Ascending aorta (tissue), 2 donors: ENCODE results near the gene FALEC. TPM values are rescaled to one million over a fixed set of nuclear protein-coding genes. Genes with fewer than 3 reads are reported as not detected.

Experiments
- DNase-seq, 2 donors: peaks; one replicate each; pipeline ENCODE4 v3.0.0-alpha.2; 2019; ENCODE audit warnings: low spot score in 2 of 2
- H3K27ac ChIP-seq, 2 donors: fragments of 200-600 bp; sonication (generic); one replicate each; pipeline ENCODE4 v1.5.1; 2016 to 2017; ENCODE audit warnings: mild to moderate bottlenecking in 1 of 2
- H3K27me3 ChIP-seq: fragments of 200-600 bp; sonication (generic); one replicate; pipeline ENCODE4 v1.5.1; 2017
- H3K36me3 ChIP-seq, 2 donors: fragments of 200-600 bp; sonication (generic); one replicate each; pipeline ENCODE4 v1.5.1; 2016
- H3K4me1 ChIP-seq, 2 donors: fragments of 200-600 bp; sonication (generic); one replicate each; pipeline ENCODE4 v1.5.1; 2016 to 2017; ENCODE audit warnings: mild to moderate bottlenecking in 1 of 2
- H3K4me3 ChIP-seq, 2 donors: fragments of 200-600 bp; sonication (generic); one replicate each; pipeline ENCODE4 v1.5.1; 2016 to 2017; ENCODE audit warnings: mild to moderate bottlenecking in 1 of 2
- H3K9me3 ChIP-seq, 2 donors: fragments of 200-600 bp; sonication (generic); one replicate each; pipeline ENCODE4 v1.5.1; 2016
- intact Hi-C: fragments of 100-400 bp; cut with DNase I; formaldehyde crosslinking; loops from one replicate; pipeline ENCODE4 v1.15.1; 2023
- total RNA-seq: library from RNA; depleted of rRNA; stranded (reverse); fragments of >200 nt; gene quantifications from one replicate; pipeline ENCODE4 v1.1.0, GENCODE V29; 2016
- TF ChIP-seq, protein P1 (sequence below), 3 experiments: fragments of 200-600 bp in 2 of 3; fragments of 450-650 bp in 1 of 3; sonication (generic) in 2 of 3; IDR thresholded peaks; one replicate each; pipeline ENCODE4 v1.5.1; 2016 to 2019; ENCODE audit warnings: antibody characterized with exemption in 3 of 3, mild to moderate bottlenecking in 1 of 3, moderate library complexity in 1 of 3

Gene FALEC
- total RNA-seq, 1 donor from 2014 or later, result not detected

- TF ChIP-seq, protein P1, sequence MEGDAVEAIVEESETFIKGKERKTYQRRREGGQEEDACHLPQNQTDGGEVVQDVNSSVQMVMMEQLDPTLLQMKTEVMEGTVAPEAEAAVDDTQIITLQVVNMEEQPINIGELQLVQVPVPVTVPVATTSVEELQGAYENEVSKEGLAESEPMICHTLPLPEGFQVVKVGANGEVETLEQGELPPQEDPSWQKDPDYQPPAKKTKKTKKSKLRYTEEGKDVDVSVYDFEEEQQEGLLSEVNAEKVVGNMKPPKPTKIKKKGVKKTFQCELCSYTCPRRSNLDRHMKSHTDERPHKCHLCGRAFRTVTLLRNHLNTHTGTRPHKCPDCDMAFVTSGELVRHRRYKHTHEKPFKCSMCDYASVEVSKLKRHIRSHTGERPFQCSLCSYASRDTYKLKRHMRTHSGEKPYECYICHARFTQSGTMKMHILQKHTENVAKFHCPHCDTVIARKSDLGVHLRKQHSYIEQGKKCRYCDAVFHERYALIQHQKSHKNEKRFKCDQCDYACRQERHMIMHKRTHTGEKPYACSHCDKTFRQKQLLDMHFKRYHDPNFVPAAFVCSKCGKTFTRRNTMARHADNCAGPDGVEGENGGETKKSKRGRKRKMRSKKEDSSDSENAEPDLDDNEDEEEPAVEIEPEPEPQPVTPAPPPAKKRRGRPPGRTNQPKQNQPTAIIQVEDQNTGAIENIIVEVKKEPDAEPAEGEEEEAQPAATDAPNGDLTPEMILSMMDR (IDR thresholded peaks at IDR 0.05), result no peak
- intact Hi-C loops, result no loop called here
Measured at GRCh38 chr1:150511985-150512660, 3.4 kb upstream of the FALEC start.

GRCh38 chr1:150512846-150513245 is 2.7 kb upstream of the FALEC start:
- TF ChIP-seq, protein P1 (IDR thresholded peaks at IDR 0.05), result no peak
- H3K9me3 ChIP-seq, result no peaks in the 10 kb centered on the region
- peaks cover 0 to 9% of the 10 kb centered on the region in 2 donors for H3K4me1 ChIP-seq
- H3K4me3 ChIP-seq, result no peak overlapping the region
- H3K27ac ChIP-seq, result no peak overlapping the region
- no peak for DNase-seq
- H3K27me3 ChIP-seq, result no peaks in the 10 kb centered on the region
- intact Hi-C loops, result no loop called here
- peaks cover 0 to 3% of the 10 kb centered on the region in 2 donors for H3K36me3 ChIP-seq

More at GRCh38 chr1:150511985-150512660, 3.4 kb upstream of the FALEC start:
- Histone ChIP-seq H3K4me1 (peaks cover 0 to 12% of the 10 kb centered on the region in 2 donors), H3K4me3 (no peak overlapping the region), H3K36me3 (peaks cover 0 to 3% of the 10 kb centered on the region in 2 donors), H3K27me3 (no peaks in the 10 kb centered on the region), H3K27ac (no peak overlapping the region), H3K9me3 (no peaks in the 10 kb centered on the region)
- no peak for DNase-seq

DNA sequence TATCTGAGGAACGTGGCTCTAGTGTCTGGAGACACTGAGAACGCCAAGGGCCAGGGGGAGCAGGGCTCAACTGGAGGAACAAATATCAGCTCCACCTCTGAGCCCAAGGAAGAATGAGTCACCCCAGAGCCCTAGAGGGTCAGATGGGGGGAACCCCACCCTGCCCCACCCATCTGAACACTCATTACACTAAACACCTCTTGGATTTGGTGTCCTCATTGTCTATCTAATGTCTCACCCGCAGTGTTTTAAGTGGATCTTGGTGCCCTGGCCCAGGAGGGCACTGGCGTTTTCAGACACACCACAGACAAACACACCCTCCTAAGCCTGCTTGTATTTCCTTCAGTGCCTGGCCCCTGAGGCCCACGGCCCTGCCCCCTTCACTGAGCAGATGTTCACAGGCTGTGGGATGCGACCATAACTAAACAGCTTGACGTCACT is 2.2 kb upstream of the FALEC start:
- Histone ChIP-seq H3K9me3 (no peaks in the 10 kb centered on the region), H3K36me3 (peaks cover 0 to 3% of the 10 kb centered on the region in 2 donors), H3K27ac (no peak overlapping the region), H3K4me3 (no peak overlapping the region), H3K4me1 (peaks cover 0 to 9% of the 10 kb centered on the region in 2 donors), H3K27me3 (no peaks in the 10 kb centered on the region)
- DNase-seq, result no peak
- TF ChIP-seq, protein P1 (IDR thresholded peaks at IDR 0.05), result no peak
- intact Hi-C loops, result no loop called here

- TF ChIP-seq, protein P1 (IDR thresholded peaks at IDR 0.05), result no peak
- Histone ChIP-seq H3K27ac (no peak overlapping the region), H3K4me1 (peaks cover 0 to 9% of the 10 kb centered on the region in 2 donors), H3K27me3 (no peaks in the 10 kb centered on the region), H3K9me3 (no peaks in the 10 kb centered on the region), H3K36me3 (peaks cover 0 to 3% of the 10 kb centered on the region in 2 donors), H3K4me3 (no peak overlapping the region)
- intact Hi-C loops, result no loop called here
- DNase-seq, result no peak
Measured at GRCh38 chr1:150514260-150514659, 1.3 kb upstream of the FALEC start.

DNA sequence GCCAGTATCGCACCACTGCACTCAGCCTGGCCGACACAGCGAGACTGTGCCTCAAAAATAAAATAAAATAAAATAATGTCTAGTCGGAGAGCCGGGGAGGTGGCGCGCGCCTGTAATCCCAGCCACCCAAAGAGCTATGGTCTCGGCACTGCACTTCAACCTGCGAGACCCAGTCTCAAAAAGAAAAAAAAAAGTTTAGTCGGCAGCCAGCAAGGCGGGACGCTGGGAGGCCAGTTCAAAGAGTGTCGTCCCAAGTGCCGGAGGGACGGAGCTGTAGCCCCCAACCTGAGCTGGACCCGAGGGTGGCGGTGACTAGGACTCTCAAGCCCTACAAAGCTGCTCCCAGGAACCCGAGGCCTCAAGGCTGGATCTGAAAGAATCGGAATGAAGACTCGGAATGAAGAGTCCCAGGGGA is 632 bp upstream of the FALEC start:
- Histone ChIP-seq H3K27ac (peak overlapping the region; percentile 55 to 84), H3K9me3 (no peaks in the 10 kb centered on the region), H3K4me1 (peaks cover 0 to 9% of the 10 kb centered on the region in 2 donors), H3K36me3 (peaks cover 0 to 3% of the 10 kb centered on the region in 2 donors), H3K27me3 (no peaks in the 10 kb centered on the region), H3K4me3 (peak overlapping the region; percentile 64 to 65)
- DNase-seq, result no peak
- TF ChIP-seq, protein P1 (IDR thresholded peaks at IDR 0.05), result no peak
- intact Hi-C loops, result loop anchor here (1.0 kb wide), 3 partner anchors 17 to 114 kb away; partner anchors contain the start of genes ENSA and TARS2
